BE2C (cell line): Measurements from ENCODE around the gene GCHFR.

Experiments used
- DNase-seq: peaks from one replicate; pipeline ENCODE4 v3.0.0-alpha.2; 2020
- H3K27me3 ChIP-seq: fragments of 250-450 bp; sonication (Bioruptor Pico); 2 replicates; pipeline ENCODE4 v1.5.1; 2020; ENCODE audit warnings: mild to moderate bottlenecking
- H3K36me3 ChIP-seq: fragments of 250-450 bp; sonication (Bioruptor Pico); 2 replicates; pipeline ENCODE4 v1.5.1; 2020; ENCODE audit warnings: mild to moderate bottlenecking
- H3K4me1 ChIP-seq: fragments of 250-450 bp; sonication (Bioruptor Pico); 2 replicates; pipeline ENCODE4 v1.5.1; 2020
- H3K4me3 ChIP-seq: 2 replicates; pipeline ENCODE4 v1.5.1; 2011; ENCODE audit warnings: low read depth, low read length
- H3K9me3 ChIP-seq: fragments of 250-450 bp; sonication (Bioruptor Pico); 2 replicates; pipeline ENCODE4 v1.5.1; 2020
- TF ChIP-seq, protein P1 (sequence below): IDR thresholded peaks from 2 replicates; pipeline ENCODE4 v1.5.1; 2012; ENCODE audit warnings: mild to moderate bottlenecking, low read depth, low read length

The GCHFR gene

GRCh38 chr15:40723919-40724318 is 39.9 kb upstream of the GCHFR start:
- TF ChIP-seq, protein P1, sequence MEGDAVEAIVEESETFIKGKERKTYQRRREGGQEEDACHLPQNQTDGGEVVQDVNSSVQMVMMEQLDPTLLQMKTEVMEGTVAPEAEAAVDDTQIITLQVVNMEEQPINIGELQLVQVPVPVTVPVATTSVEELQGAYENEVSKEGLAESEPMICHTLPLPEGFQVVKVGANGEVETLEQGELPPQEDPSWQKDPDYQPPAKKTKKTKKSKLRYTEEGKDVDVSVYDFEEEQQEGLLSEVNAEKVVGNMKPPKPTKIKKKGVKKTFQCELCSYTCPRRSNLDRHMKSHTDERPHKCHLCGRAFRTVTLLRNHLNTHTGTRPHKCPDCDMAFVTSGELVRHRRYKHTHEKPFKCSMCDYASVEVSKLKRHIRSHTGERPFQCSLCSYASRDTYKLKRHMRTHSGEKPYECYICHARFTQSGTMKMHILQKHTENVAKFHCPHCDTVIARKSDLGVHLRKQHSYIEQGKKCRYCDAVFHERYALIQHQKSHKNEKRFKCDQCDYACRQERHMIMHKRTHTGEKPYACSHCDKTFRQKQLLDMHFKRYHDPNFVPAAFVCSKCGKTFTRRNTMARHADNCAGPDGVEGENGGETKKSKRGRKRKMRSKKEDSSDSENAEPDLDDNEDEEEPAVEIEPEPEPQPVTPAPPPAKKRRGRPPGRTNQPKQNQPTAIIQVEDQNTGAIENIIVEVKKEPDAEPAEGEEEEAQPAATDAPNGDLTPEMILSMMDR: no peak
- DNase-seq: no peak
- Histone ChIP-seq H3K4me3 (no peak overlapping the region), H3K27me3 (no peaks in the 10 kb centered on the region), H3K9me3 (no peaks in the 10 kb centered on the region), H3K4me1 (no peaks in the 10 kb centered on the region), H3K36me3 (peaks cover 13% of the 10 kb centered on the region)

DNA sequence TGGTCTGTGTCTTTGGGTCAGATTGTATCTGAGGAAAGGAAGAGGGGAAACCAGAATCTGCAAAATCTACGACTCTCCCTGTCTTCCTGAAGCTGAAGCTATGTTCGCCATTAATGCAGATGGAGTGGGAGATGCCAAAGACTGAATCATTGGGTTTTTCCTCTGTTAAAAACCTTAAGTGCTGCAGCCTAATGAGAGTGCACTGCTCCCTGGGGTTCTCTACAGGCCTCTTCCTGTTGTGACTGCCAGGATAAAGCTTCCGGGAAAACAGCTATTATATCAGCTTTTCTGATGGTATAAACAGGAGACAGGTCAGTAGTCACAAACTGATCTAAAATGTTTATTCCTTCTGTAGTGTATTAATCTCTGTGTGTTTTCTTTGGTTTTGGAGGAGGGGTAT is 32.8 kb upstream of the GCHFR start:
- Histone ChIP-seq H3K9me3 (no peaks in the 10 kb centered on the region), H3K4me1 (no peaks in the 10 kb centered on the region), H3K36me3 (peaks cover 59% of the 10 kb centered on the region), H3K4me3 (no peak overlapping the region), H3K27me3 (no peaks in the 10 kb centered on the region)
- DNase-seq: no peak
- TF ChIP-seq, protein P1: no peak

DNA sequence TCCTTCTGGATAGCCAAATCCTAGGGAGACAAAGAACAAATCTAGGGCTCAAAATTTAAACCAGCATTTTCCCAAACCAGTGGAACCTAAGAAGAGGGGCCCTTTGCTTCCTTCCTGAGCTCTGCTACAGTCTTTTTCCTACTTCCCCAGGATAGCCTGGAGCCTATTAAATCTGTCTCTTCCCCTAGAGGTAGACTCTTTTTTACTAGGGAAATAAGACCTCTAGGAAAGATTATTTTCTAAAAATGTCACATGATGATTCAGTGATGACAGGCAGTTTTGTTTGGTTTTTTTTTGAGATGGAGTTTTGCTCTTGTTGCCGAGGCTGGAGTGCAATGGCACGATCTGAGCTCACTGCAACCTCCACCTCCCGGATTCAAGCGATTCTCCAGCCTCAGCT is 27.3 kb upstream of the GCHFR start:
- no peak overlapping the region for H3K4me3 ChIP-seq
- no peaks in the 10 kb centered on the region for H3K4me1 ChIP-seq
- H3K36me3 ChIP-seq: peaks cover 80% of the 10 kb centered on the region
- H3K27me3 ChIP-seq: no peaks in the 10 kb centered on the region
- no peaks in the 10 kb centered on the region for H3K9me3 ChIP-seq
- no peak for DNase-seq
- TF ChIP-seq, protein P1: no peak

DNA sequence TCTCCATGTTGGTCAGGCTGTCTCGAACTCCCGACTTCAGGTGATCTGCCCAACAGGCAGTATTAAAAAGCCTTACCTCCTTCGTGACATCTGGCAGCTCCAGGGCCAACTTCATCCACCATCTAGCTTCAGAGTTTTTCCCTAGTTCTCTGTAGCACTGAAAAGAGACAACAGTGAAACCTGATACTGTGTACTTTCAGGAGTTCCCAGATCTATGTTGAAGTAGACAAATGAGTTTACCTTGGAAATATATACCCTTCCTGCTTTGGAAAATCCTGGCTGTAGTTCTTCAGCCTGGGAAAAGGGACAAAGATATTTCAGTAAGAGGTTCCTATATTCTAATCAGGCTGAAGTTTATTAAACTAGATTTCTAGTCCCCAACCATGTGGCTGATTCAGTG is 26.8 kb upstream of the GCHFR start:
- no peak for DNase-seq
- H3K27me3 ChIP-seq: no peaks in the 10 kb centered on the region
- H3K4me3 ChIP-seq: no peak overlapping the region
- no peaks in the 10 kb centered on the region for H3K9me3 ChIP-seq
- no peaks in the 10 kb centered on the region for H3K4me1 ChIP-seq
- TF ChIP-seq, protein P1: no peak
- H3K36me3 ChIP-seq: peaks cover 80% of the 10 kb centered on the region

DNA sequence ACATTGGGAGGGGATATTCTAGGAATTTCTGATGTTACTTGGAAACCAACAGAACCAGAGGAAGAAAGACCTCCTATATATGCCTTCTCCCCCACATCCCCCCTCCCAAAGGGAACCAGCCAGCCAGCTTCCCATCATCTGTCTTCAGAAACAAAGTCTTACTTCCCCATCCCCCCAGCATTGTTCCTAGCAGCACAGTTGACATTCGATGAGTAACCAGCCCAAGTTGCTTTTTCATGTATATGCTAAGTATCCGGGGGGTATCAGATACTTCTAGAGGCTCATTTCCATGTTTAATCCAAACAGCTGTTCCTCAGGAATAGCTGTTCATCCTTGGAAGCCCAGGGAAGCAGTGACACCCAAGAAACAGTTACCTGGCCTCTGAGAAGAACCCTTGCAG is 24.8 kb upstream of the GCHFR start:
- no peak for DNase-seq
- H3K27me3 ChIP-seq: no peaks in the 10 kb centered on the region
- H3K4me3 ChIP-seq: no peak overlapping the region
- peaks cover 81% of the 10 kb centered on the region for H3K36me3 ChIP-seq
- TF ChIP-seq, protein P1: no peak
- H3K4me1 ChIP-seq: no peaks in the 10 kb centered on the region
- H3K9me3 ChIP-seq: no peaks in the 10 kb centered on the region

DNA sequence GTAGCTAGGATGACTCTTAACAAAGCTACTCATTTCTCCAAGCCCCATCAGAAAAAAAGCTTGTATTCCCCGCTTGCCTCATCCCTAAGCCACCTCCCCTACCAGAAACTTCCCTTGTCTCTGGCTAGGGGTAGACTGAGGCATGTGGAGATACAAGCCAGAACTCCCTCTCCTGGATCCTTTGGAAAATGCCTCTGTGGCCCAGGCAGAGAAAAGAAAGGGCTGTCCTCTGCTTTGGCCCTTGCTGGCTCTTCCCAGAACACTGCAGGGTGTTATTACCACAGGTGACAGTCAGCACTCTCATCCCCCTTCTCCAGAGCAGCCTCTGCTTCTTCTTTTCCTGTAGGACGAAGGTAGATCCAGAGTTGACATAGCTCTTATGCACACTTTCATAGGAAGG is 24.0 kb upstream of the GCHFR start:
- Histone ChIP-seq H3K27me3 (no peaks in the 10 kb centered on the region), H3K9me3 (no peaks in the 10 kb centered on the region), H3K4me3 (no peak overlapping the region), H3K36me3 (peaks cover 84% of the 10 kb centered on the region), H3K4me1 (no peaks in the 10 kb centered on the region)
- TF ChIP-seq, protein P1: no peak; the same call in 1 of the 2 replicates
- DNase-seq: no peak
